Stimulated activated CD4-positive, alpha-beta T cell treated with anti-CD3 and anti-CD28 coated beads, Interleukin-4, amount 100 ng/mL, for 24 hours (primary cell): Measurements from ENCODE around the gene CPEB1.
"Not testable (repeated sequence)": the region's sequence is repeated elsewhere in the genome, so short reads cannot be mapped to it uniquely, and the experiment has no call there.

ENCODE experiments used
- DNase-seq: peaks from one replicate; pipeline ENCODE4 v3.0.0-alpha.2; 2020

CPEB1 gene

GRCh38 chr15:82540055-82540983 is 106.8 kb downstream of the CPEB1 start, which contains the start of gene RPS17:
RPS17 (minus strand) TSS chr15:82540457; CDS start chr15:82540428, 29 bp downstream.
- DNase-seq = peak; percentile 98

- DNase-seq = peak; percentile 27
These were observed 107.5 kb downstream of the CPEB1 start for GRCh38 chr15:82539691-82540054.

- DNase-seq = peak; percentile 30
These were observed 108.0 kb downstream of the CPEB1 start for GRCh38 chr15:82538961-82539690.

GRCh38 chr15:82537351-82537908 is 109.7 kb downstream of the CPEB1 start:
- no peak for DNase-seq

- no peak for DNase-seq
These were observed 110.5 kb downstream of the CPEB1 start for GRCh38 chr15:82536409-82537350.

GRCh38 chr15:82535566-82536408 is 111.4 kb downstream of the CPEB1 start:
- no peak for DNase-seq

GRCh38 chr15:82535151-82535550 is 112.0 kb downstream of the CPEB1 start:
- DNase-seq = not testable (repeated sequence)

DNA sequence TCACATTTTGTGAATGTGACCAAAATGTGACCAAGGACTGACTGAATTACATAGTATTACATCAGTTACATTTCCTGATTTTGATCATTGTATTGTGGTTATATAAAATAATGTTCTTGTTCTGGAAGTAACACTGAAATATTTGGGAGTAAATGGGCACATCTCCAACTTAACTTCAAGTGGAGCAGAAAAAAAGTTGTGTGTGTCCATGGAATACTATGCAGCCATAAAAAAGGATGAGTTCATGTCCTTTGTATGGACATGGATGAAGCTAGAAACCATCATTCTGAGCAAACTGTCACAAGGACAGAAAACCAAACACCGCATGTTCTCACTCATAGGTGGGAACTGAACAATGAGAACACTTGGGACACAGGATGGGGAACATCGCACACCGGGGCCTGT is 112.7 kb downstream of the CPEB1 start:
- DNase-seq = not testable (repeated sequence)

GRCh38 chr15:82533801-82534200 is 113.4 kb downstream of the CPEB1 start:
- no peak for DNase-seq

DNA sequence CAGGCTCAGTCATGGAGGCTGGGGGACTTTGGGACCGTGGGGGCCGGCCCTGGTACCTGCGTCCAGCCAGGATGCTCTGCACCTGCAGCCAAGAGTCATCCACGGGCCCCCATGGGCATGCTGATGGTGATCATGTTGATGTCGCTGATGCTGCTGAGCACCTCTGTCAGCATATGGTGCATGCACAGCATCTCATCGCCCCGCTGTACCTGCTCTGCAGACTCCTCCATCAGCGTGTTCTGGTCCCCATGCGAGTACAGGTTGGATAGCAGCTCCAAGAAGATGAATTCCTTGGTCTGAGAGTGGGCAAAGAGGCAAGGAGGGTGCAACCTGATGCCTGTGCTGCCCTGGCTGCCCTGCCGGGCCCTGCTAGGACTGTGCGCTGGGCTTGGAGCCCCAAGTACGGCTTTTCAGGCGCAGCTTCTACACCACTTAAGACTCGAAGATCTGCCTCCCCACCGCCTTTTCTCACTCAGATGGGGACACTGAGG is 114.1 kb downstream of the CPEB1 start:
- no peak for DNase-seq

GRCh38 chr15:82532383-82532990 is 114.7 kb downstream of the CPEB1 start:
- DNase-seq = no peak

DNA sequence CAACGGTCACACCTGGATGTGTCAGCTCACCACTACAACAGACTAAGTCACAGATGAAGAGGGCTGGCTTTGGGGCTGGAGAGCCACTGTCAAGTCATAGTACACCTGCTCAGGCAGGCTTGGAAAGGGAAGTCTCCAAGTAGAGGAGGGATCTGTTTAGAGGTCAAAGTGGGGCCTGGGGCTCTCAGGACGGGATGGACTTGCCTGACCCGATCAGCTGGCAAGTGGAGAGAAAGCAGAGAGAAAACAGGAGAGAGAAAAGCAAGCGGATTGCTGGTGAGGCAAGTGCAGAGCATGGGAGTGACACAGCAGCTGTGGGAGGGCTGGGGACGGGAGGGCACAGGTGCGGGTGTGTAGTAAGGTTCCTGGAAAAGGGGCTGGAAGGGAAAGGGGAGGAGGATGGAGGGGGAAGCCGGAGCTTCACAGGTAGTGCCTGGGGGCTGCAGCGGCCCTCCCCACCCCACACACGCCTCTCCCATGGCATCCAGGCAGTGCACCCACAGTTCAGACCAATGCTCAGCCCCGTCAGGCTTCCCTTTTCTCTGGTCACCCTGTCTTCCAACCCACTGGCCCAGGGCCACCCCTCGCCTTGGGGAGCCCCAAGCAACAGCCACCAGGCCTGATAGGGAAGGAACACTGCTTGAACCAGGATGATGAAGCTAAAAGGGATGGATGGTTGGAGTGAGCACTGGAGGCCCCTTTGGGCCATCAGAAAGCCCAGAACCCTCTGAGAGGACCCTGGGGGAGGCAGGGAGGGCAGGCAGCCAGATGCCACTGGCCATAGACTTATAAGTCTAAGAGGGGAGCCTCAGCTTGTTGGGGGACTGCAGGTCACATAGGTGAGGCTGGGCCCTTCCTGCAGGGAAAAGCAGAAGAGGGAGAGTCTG is 115.4 kb downstream of the CPEB1 start:
- no peak for DNase-seq

- peak; percentile 72 for DNase-seq
These were observed 116.4 kb downstream of the CPEB1 start for GRCh38 chr15:82530606-82531379.

DNA sequence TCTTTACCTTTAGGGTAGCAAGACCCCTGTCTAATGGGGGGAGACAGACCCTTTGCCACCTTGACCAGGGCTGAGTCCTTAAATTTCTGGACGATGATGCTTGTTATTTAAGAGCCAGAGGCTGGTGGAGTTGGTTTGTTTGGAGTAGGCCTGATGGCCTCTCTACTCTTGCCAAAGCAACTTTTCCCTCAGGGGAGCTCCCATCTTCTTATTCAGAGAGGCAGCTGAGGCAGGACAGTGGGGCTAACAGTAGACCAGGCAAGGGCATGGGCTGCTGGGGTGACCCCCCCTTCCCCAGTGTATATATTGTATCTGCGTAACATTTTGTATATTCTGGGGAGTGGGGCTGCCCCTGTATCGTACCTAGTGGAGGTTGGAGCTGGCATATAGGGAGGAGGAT is 117.2 kb downstream of the CPEB1 start:
- no peak for DNase-seq

- not testable (repeated sequence) for DNase-seq
These were observed 133.6 kb downstream of the CPEB1 start for GRCh38 chr15:82513587-82513986.

DNA sequence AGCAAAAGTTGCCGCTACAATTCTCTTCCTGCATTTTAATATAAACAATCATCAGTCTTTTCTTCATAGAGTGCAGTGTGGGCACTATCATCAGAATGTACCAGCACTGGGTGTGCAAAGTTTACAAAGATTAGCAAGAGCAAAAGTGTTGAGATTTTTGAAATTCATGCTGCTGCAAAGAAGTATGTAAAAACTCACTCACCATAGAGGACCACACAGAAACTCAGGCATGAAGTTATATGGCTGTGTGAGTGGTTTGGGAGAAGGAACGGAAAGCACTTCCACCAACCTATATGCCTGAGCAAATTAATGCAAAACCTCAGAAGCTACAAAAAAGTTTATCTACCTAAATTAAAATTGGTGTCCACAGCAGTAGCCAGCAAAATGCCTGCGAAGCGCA is 139.5 kb downstream of the CPEB1 start:
- not testable (repeated sequence) for DNase-seq

- not testable (repeated sequence) for DNase-seq
These were observed 140.1 kb downstream of the CPEB1 start for GRCh38 chr15:82507087-82507486.

- DNase-seq = not testable (repeated sequence)
These were observed 141.3 kb downstream of the CPEB1 start for GRCh38 chr15:82505842-82506241.

DNA sequence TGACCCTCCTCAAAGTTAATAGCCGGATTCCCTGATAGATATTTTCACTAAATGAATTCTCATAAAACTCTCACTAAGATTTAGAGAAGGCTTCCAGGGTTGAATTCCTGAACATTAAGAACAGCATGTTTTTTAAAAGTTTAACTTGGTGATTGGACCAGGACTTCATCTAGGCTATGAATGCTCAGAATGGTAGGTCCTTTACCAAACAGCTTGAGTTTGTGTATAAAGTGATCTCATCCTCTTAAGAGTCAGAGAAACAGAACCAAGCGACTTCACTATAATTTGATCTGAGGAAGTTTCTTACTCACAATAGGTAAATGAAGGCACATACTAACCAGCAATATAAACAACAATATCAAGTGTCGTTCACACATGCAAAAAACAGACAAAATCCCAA is 143.1 kb downstream of the CPEB1 start:
- not testable (repeated sequence) for DNase-seq
